NB4 (cell line): ENCODE data around the gene CCDC50.

Experiments used
- CTCF ChIP-seq: IDR thresholded peaks from one replicate; pipeline ENCODE4 v1.5.1; 2012; ENCODE audit warnings: low read depth, low read length
- MAX ChIP-seq: IDR thresholded peaks from 2 replicates; pipeline ENCODE4 v1.6.1; 2011; ENCODE audit warnings: low read depth, low read length
- POLR2A ChIP-seq: IDR thresholded peaks from 2 replicates; pipeline ENCODE4 v1.6.1; 2011; ENCODE audit warnings: mild to moderate bottlenecking; ENCODE audit not compliant: insufficient read length; ENCODE audit errors: extremely low read depth

GRCh38 chr3:191320316-191320715 lies 8.9 kb upstream of the CCDC50 start:
- TF ChIP-seq POLR2A, result no peak
- no peak for TF ChIP-seq CTCF
- no peak for TF ChIP-seq MAX
